ENCODE data around the gene MSH3.

- TF ChIP-seq ARNTL (CRISPR knock-in tag; IDR thresholded peaks at IDR 0.05; ENCODE audit: borderline replicate concordance, low read depth) = no peak
- no peak for TF ChIP-seq CSDC2 (CRISPR knock-in tag; IDR thresholded peaks at IDR 0.05)
These were observed 263.2 kb downstream of the MSH3 start for GRCh38 chr5:80917631-80918030.

All from SK-N-SH treated with all-trans-retinoic acid at 6 μM for 48 hours (cell line).